HepG2 (cell line): ENCODE results near the gene MC1R. TPM values are rescaled to one million over a fixed set of nuclear protein-coding genes. Genes with fewer than 3 reads are reported as not detected.
"Not testable (repeated sequence)": the region's sequence is repeated elsewhere in the genome, so short reads cannot be mapped to it uniquely, and the experiment has no call there.

Source experiments
- ATAC-seq: fragments of 200-7000 bp; cut with Tn5 transposase; 3 replicates; pipeline ENCODE4 v1.9.1; 2020; ENCODE audit warnings: mild to moderate bottlenecking, moderate library complexity
- BruUV-seq: library from RNA; stranded (reverse); fragments of 400-500 nt; replicated peaks from 2 replicates; lab custom pipeline; 2021; lab: Mats Ljungman, UMichigan
- CTCF ChIA-PET: fragments of 300-600 bp; formaldehyde crosslinking; extraction: SDS; loops from one replicate; lab custom pipeline; 2021; ENCODE audit warnings: low total read pairs, inconsistent platforms, low intra/inter-chr PET ratio; lab: Yijun Ruan, JAX
- POLR2A ChIA-PET: fragments of 350-600 bp; sonication (Branson Sonifier 250); formaldehyde crosslinking; loops from one replicate; lab custom pipeline; 2020; ENCODE audit warnings: antibody characterized with exemption, inconsistent platforms; lab: Yijun Ruan, JAX
- DNase-seq: peaks from one replicate; pipeline ENCODE4 v3.0.0-alpha.2; 2015; ENCODE audit warnings: low spot score
- FAIRE-seq: peaks from 3 replicates; lab custom pipeline; 2011; peaks lifted over from hg19 to GRCh38; lab: Jason Lieb, UNC
- H2AFZ ChIP-seq: one replicate; pipeline ENCODE4 v1.6.1; 2011; ENCODE audit warnings: low read length, inconsistent platforms
- H3K27ac ChIP-seq: fragments of 300-600 bp; 3 replicates; pipeline ENCODE4 v1.8.0; 2011; ENCODE audit warnings: mixed run types, mild to moderate bottlenecking, mixed read lengths, low read length, inconsistent platforms; ENCODE audit not compliant: insufficient read depth; ENCODE audit errors: extremely low read length
- H3K27me3 ChIP-seq, 2 experiments: fragments of 200-600 bp in 1 of 2; 2 replicates in 1 of 2; 3 replicates in 1 of 2; pipeline versions ENCODE4 v1.6.0 to v1.8.0; 2011; ENCODE audit warnings: low read length in 2 of 2, mild to moderate bottlenecking in 2 of 2, moderate library complexity in 2 of 2, inconsistent platforms in 1 of 2; ENCODE audit not compliant: insufficient read depth in 2 of 2, control insufficient read depth in 1 of 2
- H3K36me3 ChIP-seq, 2 experiments: fragments of 200-600 bp in 1 of 2; replicated peaks in 1 of 2; 2 replicates in 1 of 2; 3 replicates in 1 of 2; pipeline versions ENCODE4 v1.5.1 to v1.8.0; 2011; ENCODE audit warnings: low read length in 2 of 2, inconsistent platforms in 1 of 2; ENCODE audit not compliant: insufficient read depth in 2 of 2, control insufficient read depth in 1 of 2
- H3K4me1 ChIP-seq: 2 replicates; pipeline ENCODE4 v1.5.1; 2012; ENCODE audit warnings: low read length, inconsistent platforms; ENCODE audit not compliant: insufficient read depth
- H3K4me2 ChIP-seq: 2 replicates; pipeline ENCODE4 v1.6.0; 2011; ENCODE audit warnings: low read depth, low read length, inconsistent platforms
- H3K4me3 ChIP-seq, 3 experiments: fragments of 200-600 bp in 1 of 3; sonication (generic), shearing (Covaris generic) in 1 of 3; replicated peaks in 1 of 3; 2 replicates each; pipeline ENCODE4 v1.5.1; 2011 to 2016; ENCODE audit warnings: low read length in 3 of 3, inconsistent platforms in 2 of 3, low read depth in 2 of 3, mild to moderate bottlenecking in 2 of 3, control low read depth in 1 of 3, mixed read lengths in 1 of 3; ENCODE audit not compliant: insufficient read depth in 1 of 3
- H3K79me2 ChIP-seq: one replicate; pipeline ENCODE4 v1.6.1; 2011; ENCODE audit warnings: low read length, inconsistent platforms; ENCODE audit not compliant: insufficient read depth
- H3K9ac ChIP-seq: 2 replicates; pipeline ENCODE4 v1.6.0; 2011; ENCODE audit warnings: mild to moderate bottlenecking, low read depth, low read length, inconsistent platforms; ENCODE audit not compliant: insufficient read depth
- H3K9me3 ChIP-seq: 2 replicates; pipeline ENCODE4 v1.5.1; 2012; ENCODE audit warnings: mild to moderate bottlenecking, low read length
- H4K20me1 ChIP-seq: 2 replicates; pipeline ENCODE4 v1.6.0; 2011; ENCODE audit warnings: inconsistent platforms, mild to moderate bottlenecking, low read length, moderate library complexity; ENCODE audit not compliant: insufficient read depth
- CAMTA2 ChIP-seq: sonication (generic); formaldehyde crosslinking; IDR thresholded peaks from 2 replicates; pipeline ENCODE4 v1.4.0; 2020; ENCODE audit warnings: mild to moderate bottlenecking, missing genetic modification reagents, borderline replicate concordance
- EED ChIP-seq: sonication (generic); formaldehyde crosslinking; IDR thresholded peaks from 2 replicates; pipeline ENCODE4 v1.5.0; 2020; ENCODE audit warnings: mild to moderate bottlenecking, missing genetic modification reagents
- RARG ChIP-seq: sonication (generic); formaldehyde crosslinking; IDR thresholded peaks from 2 replicates; pipeline ENCODE4 v1.4.0; 2020; ENCODE audit warnings: low read depth, mild to moderate bottlenecking, missing genetic modification reagents
- SP4 ChIP-seq: sonication (generic); formaldehyde crosslinking; IDR thresholded peaks from 2 replicates; pipeline ENCODE4 v1.8.1; 2023; ENCODE audit warnings: mild to moderate bottlenecking, missing genetic modification reagents
- TARDBP ChIP-seq: sonication (generic); formaldehyde crosslinking; IDR thresholded peaks from 2 replicates; pipeline ENCODE4 v1.8.0; 2022; ENCODE audit warnings: mild to moderate bottlenecking, missing genetic modification reagents
- TSC22D2 ChIP-seq: sonication (generic); formaldehyde crosslinking; IDR thresholded peaks from 2 replicates; pipeline ENCODE4 v1.5.1; 2020; ENCODE audit warnings: missing genetic modification reagents, mild to moderate bottlenecking, borderline replicate concordance
- ZBTB38 ChIP-seq: sonication (generic); formaldehyde crosslinking; IDR thresholded peaks from 2 replicates; pipeline ENCODE4 v1.5.1; 2020; ENCODE audit warnings: mild to moderate bottlenecking, missing genetic modification reagents
- ZBTB4 ChIP-seq: sonication (generic); formaldehyde crosslinking; IDR thresholded peaks from 2 replicates; pipeline ENCODE4 v1.4.0; 2020; ENCODE audit warnings: missing genetic modification reagents, mild to moderate bottlenecking, borderline replicate concordance
- ZNF451 ChIP-seq: sonication (generic); formaldehyde crosslinking; IDR thresholded peaks from 2 replicates; pipeline ENCODE4 v1.5.0; 2020; ENCODE audit warnings: mild to moderate bottlenecking, missing genetic modification reagents
- ZNF550 ChIP-seq: sonication (generic); formaldehyde crosslinking; IDR thresholded peaks from 2 replicates; pipeline ENCODE4 v1.4.0; 2020; ENCODE audit warnings: mild to moderate bottlenecking, missing genetic modification reagents, borderline replicate concordance
- ZNF589 ChIP-seq: sonication (generic); formaldehyde crosslinking; conservative IDR thresholded peaks from 2 replicates; pipeline ENCODE4 v1.8.0; 2022; ENCODE audit warnings: mild to moderate bottlenecking, moderate library complexity, missing genetic modification reagents
- WGBS: methylation state at CpG from one replicate; pipeline ENCODE4 v1.1.6; 2017; ENCODE audit warnings: low lambda C conversion rate; 5-methylcytosine and 5-hydroxymethylcytosine counted together
- in situ Hi-C: cut with HindIII; loops from 2 replicates; pipeline ENCODE4 v1.10.0; 2017; ENCODE audit warnings: low pct_unique_long_range_greater_than_20kb; ENCODE audit not compliant: extremely low pct_ligation_motif_present
- intact Hi-C: fragments of 100-400 bp; cut with micrococcal nuclease; formaldehyde crosslinking; loops from one replicate; pipeline ENCODE4 v1.10.0; 2022; ENCODE audit not compliant: unreplicated experiment
- polyA plus RNA-seq, 8 experiments: library from polyadenylated mRNA; depleted of rRNA in 3 of 8; stranded (reverse) in 7 of 8; unstranded in 1 of 8; fragments of >200 nt; fragmentation: Illumina TruSeq in 4 of 8; extraction: Trizol in 4 of 8; gene quantifications; 2 replicates each; pipeline versions ENCODE4 v1.2.1 to v1.2.3, GENCODE V29; 2011 to 2016; ENCODE audit warnings: low read depth in 4 of 8, missing spikeins in 1 of 8, mixed read lengths in 1 of 8; ENCODE audit not compliant: insufficient read depth in 1 of 8
- total RNA-seq, 5 experiments: library from RNA; depleted of rRNA; stranded (reverse); fragments of >200 nt; fragmentation: Illumina TruSeq; extraction: Trizol; gene quantifications; 2 replicates each; pipeline ENCODE4 v1.2.3, GENCODE V29; 2016; ENCODE audit warnings: low read depth in 1 of 5
- TF ChIP-seq, protein P1 (sequence below): sonication (generic); formaldehyde crosslinking; IDR thresholded peaks from 2 replicates; pipeline ENCODE4 v1.4.0; 2020; ENCODE audit warnings: missing genetic modification reagents

The MC1R gene
- total and polyA plus RNA-seq, 2 of the 13 experiments (the other 11 are each of a cell fraction or from before 2014, with no cell fraction given), result 9.1 to 14.8 TPM

- H2AFZ ChIP-seq, BruUV-seq, DNase-seq, H3K4me3 ChIP-seq, H4K20me1 ChIP-seq, H3K27me3 ChIP-seq, FAIRE-seq, in situ Hi-C loops, ATAC-seq, H3K36me3 ChIP-seq, H3K79me2 ChIP-seq, H3K9me3 ChIP-seq, CTCF ChIA-PET: not testable (repeated sequence)
- 75% methylated on average over 10 of the region's 11 CpGs for WGBS
- intact Hi-C loops, result loop anchor here (5.0 kb wide), 1 partner anchor 212 kb away; the partner anchor contains the start of gene SPATA2L
- H3K4me1 ChIP-seq, result peaks cover 65% of the 10 kb centered on the region
- POLR2A ChIA-PET, result interaction anchor here (1.1 to 1.6 kb wide), 3 partner anchors 9 to 41 kb away, joined by 3 to 11 read pairs (median 7); partner anchors contain the start of genes TCF25 and TUBB3
- peak overlapping the region; percentile 51; the same call in 1 of the 2 replicates for H3K9ac ChIP-seq
- peak overlapping the region; percentile 64; the same call in 1 of the 2 replicates for H3K4me2 ChIP-seq
- H3K27ac ChIP-seq, result peak overlapping the region; percentile 81
- 0 out of 2 replicates have a peak, but pooled peaks have one; percentile 20 for TF ChIP-seq SP4
- TF ChIP-seq, protein P1, sequence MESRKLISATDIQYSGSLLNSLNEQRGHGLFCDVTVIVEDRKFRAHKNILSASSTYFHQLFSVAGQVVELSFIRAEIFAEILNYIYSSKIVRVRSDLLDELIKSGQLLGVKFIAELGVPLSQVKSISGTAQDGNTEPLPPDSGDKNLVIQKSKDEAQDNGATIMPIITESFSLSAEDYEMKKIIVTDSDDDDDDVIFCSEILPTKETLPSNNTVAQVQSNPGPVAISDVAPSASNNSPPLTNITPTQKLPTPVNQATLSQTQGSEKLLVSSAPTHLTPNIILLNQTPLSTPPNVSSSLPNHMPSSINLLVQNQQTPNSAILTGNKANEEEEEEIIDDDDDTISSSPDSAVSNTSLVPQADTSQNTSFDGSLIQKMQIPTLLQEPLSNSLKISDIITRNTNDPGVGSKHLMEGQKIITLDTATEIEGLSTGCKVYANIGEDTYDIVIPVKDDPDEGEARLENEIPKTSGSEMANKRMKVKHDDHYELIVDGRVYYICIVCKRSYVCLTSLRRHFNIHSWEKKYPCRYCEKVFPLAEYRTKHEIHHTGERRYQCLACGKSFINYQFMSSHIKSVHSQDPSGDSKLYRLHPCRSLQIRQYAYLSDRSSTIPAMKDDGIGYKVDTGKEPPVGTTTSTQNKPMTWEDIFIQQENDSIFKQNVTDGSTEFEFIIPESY, result peak; percentile 89
- TF ChIP-seq CAMTA2 (CRISPR knock-in tag), result 0 out of 2 replicates have a peak, but pooled peaks have one; percentile 9
- 0 out of 2 replicates have a peak, but pooled peaks have one; percentile 4 for TF ChIP-seq RARG (CRISPR knock-in tag)
- TF ChIP-seq ZNF589 (CRISPR knock-in tag), result 0 out of 2 replicates have a peak, but pooled peaks have one; percentile 15
- 0 out of 2 replicates have a peak, but pooled peaks have one; percentile 25 for TF ChIP-seq ZBTB4 (CRISPR knock-in tag)
- TF ChIP-seq EED (CRISPR knock-in tag), result 0 out of 2 replicates have a peak, but pooled peaks have one; percentile 1
- 0 out of 2 replicates have a peak, but pooled peaks have one; percentile 7 for TF ChIP-seq ZNF451
- peak; percentile 51; the same call in 1 of the 2 replicates for TF ChIP-seq ZBTB38 (CRISPR knock-in tag)
- 0 out of 2 replicates have a peak, but pooled peaks have one; percentile 12 for TF ChIP-seq TARDBP
- 0 out of 2 replicates have a peak, but pooled peaks have one; percentile 4 for TF ChIP-seq TSC22D2
- peak; percentile 12; the same call in 1 of the 2 replicates for TF ChIP-seq ZNF550 (CRISPR knock-in tag)
These were observed 3.9 kb upstream of the MC1R start for GRCh38 chr16:89914642-89915285.
